HG03565 (cell line): ENCODE data around the gene LHFPL2.

ENCODE experiments used
- ATAC-seq: cut with Tn5 transposase; IDR thresholded peaks from one replicate; pipeline ENCODE4 v1.9.1; 2021; ENCODE audit warnings: mild to moderate bottlenecking, moderate library complexity; ENCODE audit not compliant: unreplicated experiment

LHFPL2 gene

DNA sequence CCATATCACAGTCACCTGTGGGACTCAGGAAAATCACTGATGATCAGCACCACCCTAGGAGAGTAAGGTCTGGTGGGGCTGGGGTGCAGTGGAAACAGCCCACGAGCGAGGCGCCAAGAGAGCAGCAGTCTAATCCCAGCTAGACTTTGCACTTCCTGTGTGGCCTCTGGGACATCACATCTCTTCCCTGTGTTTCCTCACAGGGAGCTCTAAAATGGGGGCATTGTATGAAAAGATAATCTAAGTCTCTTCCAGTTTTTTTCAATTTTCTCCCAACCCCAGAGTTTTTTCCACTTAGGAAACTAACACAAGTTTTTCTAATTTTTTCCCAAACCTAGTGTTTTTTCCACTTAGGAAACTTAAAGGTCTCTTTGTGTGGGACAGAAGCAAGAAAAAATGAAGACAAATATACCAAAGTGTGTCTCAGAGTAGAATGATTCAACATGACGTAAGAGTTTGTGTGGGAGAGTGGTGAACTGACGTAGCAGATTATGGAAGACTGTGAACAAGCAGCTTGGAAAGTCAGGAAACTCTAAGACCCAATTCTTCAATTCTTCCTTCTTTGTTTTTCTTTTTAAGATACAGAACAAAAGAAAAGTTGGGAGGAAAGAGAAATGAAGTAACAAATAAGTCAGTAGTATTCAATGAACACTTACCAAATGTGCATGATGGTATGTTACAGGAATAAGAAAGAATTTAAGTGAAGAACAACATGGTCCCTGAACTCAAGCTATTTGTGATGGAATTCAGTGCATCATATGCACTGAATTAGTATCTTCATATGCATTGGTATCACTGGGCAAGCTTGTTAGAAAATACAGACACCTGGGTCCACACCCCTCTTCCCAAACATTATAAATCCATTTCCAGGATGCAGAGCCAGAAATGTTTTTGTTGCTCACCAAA, 51.3 kb downstream of the LHFPL2 start:
- no peak for ATAC-seq

GRCh38 chr5:78595458-78595921, 53.1 kb downstream of the LHFPL2 start:
- no peak for ATAC-seq

DNA sequence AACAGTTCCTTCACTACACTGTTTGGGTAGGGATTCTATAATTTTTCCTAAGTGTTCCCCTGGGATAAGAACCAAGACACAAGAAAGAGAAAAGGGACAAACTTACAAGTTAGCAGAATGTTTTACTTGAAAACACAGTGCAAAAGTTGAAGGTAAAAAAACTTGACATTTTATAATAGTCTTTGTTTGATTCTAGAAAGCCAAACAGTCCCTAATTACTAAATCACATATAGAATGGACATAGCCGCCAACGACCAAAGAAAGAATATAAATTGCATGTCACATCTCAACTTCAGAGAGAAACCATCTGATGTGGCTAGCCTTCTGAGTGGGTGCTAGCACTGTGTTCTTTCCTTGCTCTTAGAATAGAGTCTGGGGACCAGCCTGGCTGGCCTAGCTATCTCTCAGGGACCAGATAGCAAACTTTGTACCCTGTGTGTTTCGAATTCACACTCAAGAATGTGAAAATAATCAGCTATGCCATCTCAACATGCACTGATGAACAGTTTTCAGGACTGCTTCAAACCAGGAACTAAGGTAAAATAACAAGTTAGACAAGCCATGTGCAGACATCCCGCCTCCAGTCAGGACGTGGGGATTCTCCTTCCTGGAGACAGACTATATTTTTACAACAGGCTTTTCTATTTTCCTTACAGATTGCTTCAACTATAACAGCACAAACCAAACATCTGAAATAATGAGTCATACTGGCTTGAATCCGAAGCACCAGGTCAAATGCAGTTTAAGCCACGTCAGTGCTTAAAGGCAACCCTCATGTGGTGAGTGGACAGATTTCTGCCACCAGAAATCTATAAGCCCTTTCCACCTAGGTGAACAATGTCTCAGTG, 53.7 kb downstream of the LHFPL2 start:
- ATAC-seq, result no peak

DNA sequence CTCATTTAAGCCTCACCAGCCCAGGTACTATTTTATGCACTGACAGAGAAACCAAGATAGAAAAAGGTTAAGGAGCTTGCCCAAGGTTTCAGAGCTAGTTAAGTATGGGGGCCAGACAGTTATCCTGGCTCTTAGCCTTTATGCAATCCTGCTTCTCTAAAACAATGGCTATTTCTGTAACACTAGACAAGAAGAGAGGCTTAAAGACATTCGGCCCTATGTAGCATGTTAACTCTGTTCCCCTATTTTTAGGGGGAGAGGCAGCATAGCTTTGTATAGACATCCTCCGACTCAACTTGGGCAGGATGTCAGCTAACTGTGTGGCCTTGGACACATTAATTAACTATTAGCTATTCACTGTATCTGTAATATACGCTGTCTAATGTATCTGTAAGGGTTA, 54.6 kb downstream of the LHFPL2 start:
- no peak for ATAC-seq

DNA sequence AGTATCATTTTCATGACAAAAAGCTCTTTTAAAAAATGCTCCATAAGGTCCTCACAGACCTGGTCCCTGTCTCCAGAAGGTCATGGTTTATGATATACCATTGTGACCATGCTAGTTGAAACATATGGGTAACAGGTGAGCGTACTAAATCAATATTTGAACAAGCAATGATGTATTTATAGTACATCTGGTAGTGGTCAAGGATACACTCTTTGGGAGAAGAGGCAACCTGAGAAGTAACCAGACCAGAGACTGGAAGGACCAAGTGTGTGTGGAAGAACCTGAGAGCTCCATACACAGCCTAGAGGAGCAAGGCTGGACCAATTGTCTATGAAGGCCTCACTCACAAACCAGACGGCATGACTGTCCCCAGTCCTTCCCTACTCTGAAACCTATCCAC, 55.1 kb downstream of the LHFPL2 start:
- no peak for ATAC-seq

DNA sequence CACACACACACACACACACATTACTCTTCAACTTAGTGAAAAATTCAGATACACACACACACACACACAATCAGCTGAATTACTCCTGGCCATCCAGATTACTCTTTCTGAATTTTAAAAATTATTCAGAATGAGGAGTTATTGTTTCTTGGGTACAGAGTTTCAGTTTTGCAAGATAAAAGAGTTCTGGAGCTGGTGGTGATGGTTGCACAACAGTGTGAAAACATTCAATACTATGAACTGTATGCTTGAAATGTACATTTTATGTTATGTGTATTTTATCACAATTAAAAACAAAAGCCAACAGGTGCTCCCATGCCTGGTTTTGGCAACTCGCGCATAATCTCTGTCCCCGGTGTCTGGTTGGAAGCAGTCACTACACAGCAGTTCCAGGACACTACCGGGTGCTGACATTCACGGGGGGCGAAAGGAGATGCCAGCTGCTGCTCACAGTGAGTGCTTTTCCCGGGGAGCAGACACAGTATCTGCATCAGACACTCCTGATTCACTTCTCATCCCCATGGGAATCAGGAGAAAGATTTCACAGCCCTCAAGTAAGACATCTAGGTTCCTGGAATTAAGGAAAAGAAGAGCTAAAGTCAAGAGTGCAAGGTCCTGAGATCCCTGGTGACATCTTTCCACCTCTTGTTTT, 55.7 kb downstream of the LHFPL2 start:
- ATAC-seq, result no peak

DNA sequence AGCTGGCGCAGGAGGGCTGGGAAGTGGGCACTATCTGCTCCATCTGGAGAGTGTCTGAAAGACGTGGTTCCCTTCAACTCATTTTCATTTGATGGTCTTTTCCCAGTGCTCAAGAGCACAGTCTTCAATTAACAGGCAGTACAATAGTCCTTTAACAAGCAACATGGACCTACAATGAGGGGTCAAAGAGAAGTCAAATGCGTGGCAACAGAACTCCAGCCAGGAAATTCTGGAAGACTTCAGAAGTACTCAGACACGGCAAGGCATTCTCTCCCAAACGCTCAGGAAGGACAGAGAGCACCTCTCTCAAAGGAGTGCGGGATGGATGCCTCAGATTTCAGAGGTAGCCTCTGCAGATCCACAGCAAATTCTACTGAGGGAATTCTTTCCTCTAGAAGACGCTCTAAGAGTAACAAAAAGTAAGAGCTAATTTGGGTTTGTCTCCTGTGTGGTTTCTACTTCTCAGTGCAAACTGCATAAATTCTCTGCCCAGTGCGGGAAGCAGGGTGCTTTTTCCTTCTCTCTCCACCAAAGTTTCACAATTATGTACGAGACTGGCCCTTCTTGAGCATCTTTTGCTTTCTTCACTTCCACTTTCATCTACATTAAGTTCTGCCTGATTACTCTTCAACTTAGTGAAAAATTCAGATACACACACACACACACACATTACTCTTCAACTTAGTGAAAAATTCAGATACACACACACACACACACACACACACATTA, 56.4 kb downstream of the LHFPL2 start:
- ATAC-seq, result peak; percentile 63

- ATAC-seq, result no peak
These were observed 57.4 kb downstream of the LHFPL2 start for GRCh38 chr5:78591138-78591612.

DNA sequence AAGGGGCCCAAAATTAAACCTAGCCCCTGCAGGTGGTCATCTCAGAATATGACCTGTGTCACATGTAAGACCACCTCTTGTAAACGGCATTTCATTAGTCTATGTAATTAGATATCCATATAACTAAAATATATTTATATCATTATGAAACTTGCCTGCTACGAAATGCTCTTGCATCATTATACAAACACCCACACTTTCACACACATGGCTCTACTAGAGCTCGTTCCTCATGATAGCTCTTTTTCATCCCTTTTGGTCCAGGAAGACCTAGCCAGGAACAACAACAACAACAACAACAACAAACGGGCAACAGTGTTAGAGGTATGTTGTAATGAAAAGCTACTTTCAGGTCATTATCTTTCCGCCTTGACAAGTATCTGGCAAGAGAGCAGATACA, 58.6 kb downstream of the LHFPL2 start:
- no peak for ATAC-seq

- ATAC-seq, result no peak
These were observed 60.1 kb downstream of the LHFPL2 start for GRCh38 chr5:78588507-78588906.

- no peak for ATAC-seq
These were observed 60.7 kb downstream of the LHFPL2 start for GRCh38 chr5:78587775-78588291.

GRCh38 chr5:78587081-78587774, 61.3 kb downstream of the LHFPL2 start:
- ATAC-seq, result no peak

GRCh38 chr5:78586251-78586650, 62.3 kb downstream of the LHFPL2 start:
- no peak for ATAC-seq

GRCh38 chr5:78578015-78578414, 70.6 kb downstream of the LHFPL2 start:
- no peak for ATAC-seq

GRCh38 chr5:78577071-78577807, 71.3 kb downstream of the LHFPL2 start:
- no peak for ATAC-seq

- no peak for ATAC-seq
These were observed 72.2 kb downstream of the LHFPL2 start for GRCh38 chr5:78576376-78576775.

DNA sequence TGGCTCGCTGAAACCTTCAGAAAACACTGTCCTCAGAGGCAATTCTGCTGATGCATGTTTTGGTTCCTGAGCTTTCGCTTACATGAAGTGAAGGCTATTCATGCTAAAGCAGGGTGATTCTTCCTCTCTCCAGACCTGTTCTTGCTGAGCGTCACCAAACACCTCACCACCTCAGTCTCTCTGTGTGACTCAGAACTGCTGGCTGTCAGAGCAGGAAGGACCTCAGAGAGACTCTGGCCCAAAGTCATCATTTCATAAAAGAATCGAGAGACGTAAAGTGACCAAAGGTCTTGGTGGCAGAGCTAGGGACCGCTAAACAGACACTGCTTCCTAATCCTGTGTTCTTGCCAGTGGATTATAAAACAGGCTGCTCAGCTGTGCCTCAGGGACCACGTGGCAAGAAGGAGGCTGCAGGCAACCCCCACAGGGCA, 73.8 kb downstream of the LHFPL2 start:
- ATAC-seq, result peak; percentile 63

GRCh38 chr5:78574131-78574673, 74.4 kb downstream of the LHFPL2 start:
- ATAC-seq, result no peak

- peak; percentile 45 for ATAC-seq
These were observed 75.3 kb downstream of the LHFPL2 start for GRCh38 chr5:78573318-78573717.
